ENCODE measurements around the gene USHBP1.

DNA sequence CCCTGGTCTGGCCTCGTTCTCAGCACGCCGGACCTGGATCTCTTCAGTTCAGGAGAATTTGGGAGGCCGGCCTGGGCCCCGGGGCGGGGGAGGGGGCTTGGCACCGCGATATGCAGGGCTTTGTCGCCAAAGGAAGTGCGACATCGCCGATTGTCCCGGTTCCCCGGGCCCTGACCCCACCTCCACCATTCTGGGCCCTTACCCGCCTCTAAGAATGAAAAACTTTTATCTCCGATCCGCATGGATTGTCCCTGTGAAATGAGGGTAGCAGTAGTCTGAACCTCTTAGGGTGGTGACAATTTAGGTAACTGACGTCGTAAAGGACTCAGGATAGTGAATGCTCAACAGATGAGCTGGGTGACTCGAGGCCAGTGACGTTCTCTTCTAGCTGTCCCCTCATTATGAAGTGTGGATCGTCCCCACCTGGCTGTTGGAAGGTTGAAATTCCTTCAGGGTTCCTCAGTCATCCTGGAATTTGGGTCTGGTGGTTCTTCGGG, 45.5 kb upstream of the USHBP1 start:
- TF ChIP-seq, protein P1, sequence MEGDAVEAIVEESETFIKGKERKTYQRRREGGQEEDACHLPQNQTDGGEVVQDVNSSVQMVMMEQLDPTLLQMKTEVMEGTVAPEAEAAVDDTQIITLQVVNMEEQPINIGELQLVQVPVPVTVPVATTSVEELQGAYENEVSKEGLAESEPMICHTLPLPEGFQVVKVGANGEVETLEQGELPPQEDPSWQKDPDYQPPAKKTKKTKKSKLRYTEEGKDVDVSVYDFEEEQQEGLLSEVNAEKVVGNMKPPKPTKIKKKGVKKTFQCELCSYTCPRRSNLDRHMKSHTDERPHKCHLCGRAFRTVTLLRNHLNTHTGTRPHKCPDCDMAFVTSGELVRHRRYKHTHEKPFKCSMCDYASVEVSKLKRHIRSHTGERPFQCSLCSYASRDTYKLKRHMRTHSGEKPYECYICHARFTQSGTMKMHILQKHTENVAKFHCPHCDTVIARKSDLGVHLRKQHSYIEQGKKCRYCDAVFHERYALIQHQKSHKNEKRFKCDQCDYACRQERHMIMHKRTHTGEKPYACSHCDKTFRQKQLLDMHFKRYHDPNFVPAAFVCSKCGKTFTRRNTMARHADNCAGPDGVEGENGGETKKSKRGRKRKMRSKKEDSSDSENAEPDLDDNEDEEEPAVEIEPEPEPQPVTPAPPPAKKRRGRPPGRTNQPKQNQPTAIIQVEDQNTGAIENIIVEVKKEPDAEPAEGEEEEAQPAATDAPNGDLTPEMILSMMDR (IDR thresholded peaks at IDR 0.05), result no peak
- TF ChIP-seq EZH2phosphoT487 (IDR thresholded peaks at IDR 0.05) (no peak), EZH2 (IDR thresholded peaks at IDR 0.05) (no peak)
